GM19351 (cell line): ENCODE results near the gene MYO15B.

Experiments
- ATAC-seq: cut with Tn5 transposase; IDR thresholded peaks from one replicate; pipeline ENCODE4 v1.9.1; 2021; ENCODE audit warnings: mild to moderate bottlenecking, moderate library complexity; ENCODE audit not compliant: unreplicated experiment

MYO15B gene

GRCh38 chr17:75558666-75559530 is 28.7 kb upstream of the MYO15B start:
- ATAC-seq, result no peak

GRCh38 chr17:75559958-75560533 is 27.6 kb upstream of the MYO15B start:
- ATAC-seq, result no peak

GRCh38 chr17:75561927-75562603 is 25.5 kb upstream of the MYO15B start:
- no peak for ATAC-seq

- ATAC-seq, result no peak
These were observed 24.4 kb upstream of the MYO15B start for GRCh38 chr17:75563063-75563758.

- no peak for ATAC-seq
These were observed 23.4 kb upstream of the MYO15B start for GRCh38 chr17:75564195-75564594.

GRCh38 chr17:75565066-75565465 is 22.5 kb upstream of the MYO15B start:
- no peak for ATAC-seq

- no peak for ATAC-seq
These were observed 22.0 kb upstream of the MYO15B start for GRCh38 chr17:75565618-75566017.

GRCh38 chr17:75566416-75566815 is 21.2 kb upstream of the MYO15B start:
- no peak for ATAC-seq

GRCh38 chr17:75566834-75567233 is 20.8 kb upstream of the MYO15B start:
- no peak for ATAC-seq

GRCh38 chr17:75568412-75569255 is 19.0 kb upstream of the MYO15B start:
- no peak for ATAC-seq

GRCh38 chr17:75570034-75570676 is 17.4 kb upstream of the MYO15B start:
- ATAC-seq, result no peak

- ATAC-seq, result no peak
These were observed 16.8 kb upstream of the MYO15B start for GRCh38 chr17:75570772-75571171.

- ATAC-seq, result no peak
These were observed 16.3 kb upstream of the MYO15B start for GRCh38 chr17:75571197-75571884.

GRCh38 chr17:75571885-75572215 is 15.8 kb upstream of the MYO15B start:
- no peak for ATAC-seq

GRCh38 chr17:75572713-75573539 is 14.7 kb upstream of the MYO15B start:
- no peak for ATAC-seq

- no peak for ATAC-seq
These were observed 14.1 kb upstream of the MYO15B start for GRCh38 chr17:75573540-75573957.

- no peak for ATAC-seq
These were observed 13.6 kb upstream of the MYO15B start for GRCh38 chr17:75573994-75574393.

- no peak for ATAC-seq
These were observed 13.1 kb upstream of the MYO15B start for GRCh38 chr17:75574404-75575036.
